H9 (cell line): ENCODE results near the gene DPH3. TPM values are rescaled to one million over a fixed set of nuclear protein-coding genes. Genes with fewer than 3 reads are reported as not detected.

ENCODE experiments used
- DNase-seq: peaks from one replicate; pipeline ENCODE4 v3.0.0-alpha.2; 2017
- H2AFZ ChIP-seq: one replicate; pipeline ENCODE4 v1.6.1; 2013; ENCODE audit warnings: mild to moderate bottlenecking, low read length, control low read depth, moderate library complexity
- H2AK5ac ChIP-seq: 2 replicates; pipeline ENCODE4 v1.6.1; 2013; ENCODE audit warnings: low read length, control low read depth, mixed read lengths; ENCODE audit not compliant: insufficient read length
- H2BK120ac ChIP-seq: one replicate; pipeline ENCODE4 v1.6.1; 2013; ENCODE audit warnings: low read depth, mild to moderate bottlenecking, low read length, control low read depth, inconsistent platforms; ENCODE audit not compliant: poor library complexity, severe bottlenecking
- H2BK12ac ChIP-seq: 2 replicates; pipeline ENCODE4 v1.6.1; 2013; ENCODE audit warnings: low read length, control low read depth, mixed read lengths, low read depth; ENCODE audit not compliant: insufficient read length
- H2BK15ac ChIP-seq: 2 replicates; pipeline ENCODE4 v1.6.1; 2013; ENCODE audit warnings: low read depth, low read length, control low read depth
- H2BK20ac ChIP-seq: one replicate; pipeline ENCODE4 v1.6.1; 2013; ENCODE audit warnings: low read depth, mild to moderate bottlenecking, low read length, control low read depth, inconsistent platforms; ENCODE audit not compliant: poor library complexity, severe bottlenecking
- H2BK5ac ChIP-seq: 2 replicates; pipeline ENCODE4 v1.6.1; 2013; ENCODE audit warnings: low read length, control low read depth, mixed read lengths; ENCODE audit not compliant: insufficient read length
- H3K14ac ChIP-seq: 2 replicates; pipeline ENCODE4 v1.6.1; 2013; ENCODE audit warnings: low read length, control low read depth; ENCODE audit not compliant: insufficient read depth
- H3K18ac ChIP-seq: 2 replicates; pipeline ENCODE4 v1.6.1; 2013; ENCODE audit warnings: low read depth, mild to moderate bottlenecking, mixed read lengths, low read length, control low read depth; ENCODE audit not compliant: insufficient read length
- H3K23ac ChIP-seq: 2 replicates; pipeline ENCODE4 v1.6.1; 2013; ENCODE audit warnings: low read length, control low read depth, mixed read lengths, low read depth; ENCODE audit not compliant: insufficient read length
- H3K23me2 ChIP-seq: 2 replicates; pipeline ENCODE4 v1.6.1; 2013; ENCODE audit warnings: low read depth, mild to moderate bottlenecking, mixed read lengths, low read length, control low read depth; ENCODE audit not compliant: insufficient read length, poor library complexity, severe bottlenecking
- H3K27ac ChIP-seq: 2 replicates; pipeline ENCODE4 v1.5.1; 2013; ENCODE audit warnings: low read length, control low read depth, mixed read lengths, low read depth; ENCODE audit not compliant: insufficient read length
- H3K27me3 ChIP-seq: 2 replicates; pipeline ENCODE4 v1.6.1; 2013; ENCODE audit warnings: low read length, control low read depth, inconsistent platforms; ENCODE audit not compliant: insufficient read depth
- H3K4ac ChIP-seq: 2 replicates; pipeline ENCODE4 v1.6.1; 2013; ENCODE audit warnings: low read depth, mild to moderate bottlenecking, control low read depth, inconsistent platforms, low read length, moderate library complexity
- H3K4me1 ChIP-seq: 2 replicates; pipeline ENCODE4 v1.6.1; 2013; ENCODE audit warnings: low read length, control low read depth, inconsistent platforms; ENCODE audit not compliant: insufficient read depth
- H3K4me2 ChIP-seq: 2 replicates; pipeline ENCODE4 v1.6.1; 2013; ENCODE audit warnings: low read length, control low read depth, mixed read lengths; ENCODE audit not compliant: insufficient read length, insufficient read depth
- H3K56ac ChIP-seq: 2 replicates; pipeline ENCODE4 v1.6.1; 2013; ENCODE audit warnings: low read depth, mild to moderate bottlenecking, mixed read lengths, low read length, control low read depth; ENCODE audit not compliant: insufficient read length
- H3K79me1 ChIP-seq: 2 replicates; pipeline ENCODE4 v1.6.1; 2013; ENCODE audit warnings: low read depth, mild to moderate bottlenecking, moderate library complexity, low read length, control low read depth, inconsistent platforms; ENCODE audit not compliant: insufficient read depth, poor library complexity, severe bottlenecking
- H3K79me2 ChIP-seq: 2 replicates; pipeline ENCODE4 v1.6.1; 2013; ENCODE audit warnings: low read length, control low read depth, inconsistent platforms; ENCODE audit not compliant: insufficient read depth
- H3K9ac ChIP-seq: 2 replicates; pipeline ENCODE4 v1.6.1; 2013; ENCODE audit warnings: low read length, control low read depth, mixed read lengths; ENCODE audit not compliant: insufficient read length; ENCODE audit errors: extremely low read depth
- H3K9me3 ChIP-seq: one replicate; pipeline ENCODE4 v1.6.1; 2013; ENCODE audit warnings: low read depth, low read length, inconsistent platforms; ENCODE audit not compliant: control insufficient read depth
- H3T11ph ChIP-seq: one replicate; pipeline ENCODE4 v1.6.1; 2013; ENCODE audit warnings: mild to moderate bottlenecking, low read length, control low read depth, inconsistent platforms
- H4K20me1 ChIP-seq: one replicate; pipeline ENCODE4 v1.6.1; 2013; ENCODE audit not compliant: control insufficient read depth, insufficient read length, insufficient read depth
- H4K5ac ChIP-seq: 2 replicates; pipeline ENCODE4 v1.6.1; 2013; ENCODE audit warnings: low read depth, mild to moderate bottlenecking, mixed read lengths, low read length, control low read depth; ENCODE audit not compliant: insufficient read length
- H4K8ac ChIP-seq: replicated peaks from 2 replicates; pipeline ENCODE4 v1.6.1; 2013; ENCODE audit warnings: low read length, control low read depth, mixed read lengths, low read depth; ENCODE audit not compliant: insufficient read length
- H4K91ac ChIP-seq: 2 replicates; pipeline ENCODE4 v1.6.1; 2013; ENCODE audit warnings: low read depth, mild to moderate bottlenecking, moderate library complexity, mixed read lengths, low read length, control low read depth; ENCODE audit not compliant: insufficient read length
- H3K27ac Mint-ChIP-seq, 3 experiments: 2 replicates in 2 of 3; 3 replicates in 1 of 3; pipeline ENCODE4 v1.8.0; 2020 to 2021; ENCODE audit warnings: mixed read lengths in 3 of 3, mild to moderate bottlenecking in 1 of 3, moderate library complexity in 1 of 3
- H3K27me3 Mint-ChIP-seq: 2 replicates; pipeline ENCODE4 v1.8.0; 2021; ENCODE audit warnings: low read depth, mild to moderate bottlenecking, moderate library complexity, mixed read lengths
- H3K36me3 Mint-ChIP-seq, 3 experiments: 2 replicates in 2 of 3; 3 replicates in 1 of 3; pipeline ENCODE4 v1.8.0; 2020 to 2021; ENCODE audit warnings: low read depth in 3 of 3, mixed read lengths in 3 of 3; ENCODE audit not compliant: insufficient read depth in 1 of 3
- H3K4me1 Mint-ChIP-seq, 2 experiments: 2 replicates each; pipeline ENCODE4 v1.8.0; 2020; ENCODE audit warnings: mixed read lengths in 2 of 2
- H3K4me3 Mint-ChIP-seq, 2 experiments: 2 replicates in 1 of 2; 3 replicates in 1 of 2; pipeline ENCODE4 v1.8.0; 2020 to 2021; ENCODE audit warnings: mild to moderate bottlenecking in 2 of 2, mixed read lengths in 2 of 2, moderate library complexity in 1 of 2
- H3K9me3 Mint-ChIP-seq, 2 experiments: 2 replicates in 1 of 2; 3 replicates in 1 of 2; pipeline ENCODE4 v1.8.0; 2020; ENCODE audit warnings: mild to moderate bottlenecking in 2 of 2, mixed read lengths in 2 of 2, moderate library complexity in 1 of 2
- CTCF ChIP-seq: fragments of 200-600 bp; sonication (generic); conservative IDR thresholded peaks from 3 replicates; pipeline ENCODE4 v1.8.0; 2021; ENCODE audit warnings: antibody characterized with exemption, mild to moderate bottlenecking
- WGBS: extraction: QIAGEN DNeasy Blood & Tissue Kit; methylation state at CpG from one replicate; pipeline ENCODE4 v1.1.7; 2013; ENCODE audit warnings: missing lambda C conversion rate, low lambda C conversion rate, mixed read lengths; ENCODE audit not compliant: insufficient read length; ENCODE audit errors: extremely low coverage; 5-methylcytosine and 5-hydroxymethylcytosine counted together
- total RNA-seq: library from RNA; stranded (reverse); gene quantifications from 2 replicates; pipeline ENCODE4 v1.2.1, GENCODE V29; 2021

Gene DPH3
- total RNA-seq, 1 experiment from 2014 or later: 36.2 TPM

GRCh38 chr3:16289144-16289889 lies 24.6 kb upstream of the DPH3 start:
- H2BK5ac ChIP-seq: no peak overlapping the region
- TF ChIP-seq CTCF: no peak
- Mint-ChIP-seq H3K4me1 (no peaks in the 10 kb centered on the region), H3K27me3 (no peaks in the 10 kb centered on the region), H3K4me3 (no peak overlapping the region), H3K36me3 (peaks cover 18 to 36% (median 25%) of the 10 kb centered on the region in 3 experiments), H3K27ac (peak overlapping the region in 1 of 3 experiments; percentile 31; a peak in 2 of 7 replicates), H3K9me3 (peaks cover 3% of the 10 kb centered on the region in 2 experiments; a peak in 2 of 5 replicates)
- no peak overlapping the region for H3K23ac ChIP-seq
- no peak for DNase-seq
- no peak overlapping the region for H3K9ac ChIP-seq
- no peaks in the 10 kb centered on the region for H3K79me1 ChIP-seq
- H4K5ac ChIP-seq: no peak overlapping the region
- H3K56ac ChIP-seq: no peak overlapping the region
- no peak overlapping the region for H2BK20ac ChIP-seq
- no peak overlapping the region for H3K4ac ChIP-seq
- H3K9me3 ChIP-seq: no peaks in the 10 kb centered on the region
- no peak overlapping the region for H2AFZ ChIP-seq
- H4K91ac ChIP-seq: no peak overlapping the region
- H2BK15ac ChIP-seq: no peak overlapping the region
- H2AK5ac ChIP-seq: no peak overlapping the region
- no peak overlapping the region for H2BK120ac ChIP-seq
- no peaks in the 10 kb centered on the region for H4K20me1 ChIP-seq
- no peak overlapping the region for H3T11ph ChIP-seq
- H3K4me1 ChIP-seq: no peaks in the 10 kb centered on the region
- H3K4me2 ChIP-seq: no peak overlapping the region
- WGBS: no CpG with 5 or more reads among the region's 2 CpGs
- H2BK12ac ChIP-seq: no peak overlapping the region
- H3K14ac ChIP-seq: no peak overlapping the region
- H3K18ac ChIP-seq: no peak overlapping the region
- no peaks in the 10 kb centered on the region for H3K27me3 ChIP-seq
- H3K27ac ChIP-seq: no peak overlapping the region
- no peak overlapping the region for H4K8ac ChIP-seq
- H3K23me2 ChIP-seq: no peaks in the 10 kb centered on the region
- H3K79me2 ChIP-seq: no peaks in the 10 kb centered on the region
